H1 (cell line): ENCODE data around the gene DNTT. TPM values are rescaled to one million over a fixed set of nuclear protein-coding genes. Genes with fewer than 3 reads are reported as not detected.
A peak's percentile ranks its signal among the peaks of the same experiment; 100 is the strongest.

ENCODE experiments used
- CTCF ChIA-PET: fragments of 300-600 bp; sonication (Branson Sonifier 250); formaldehyde crosslinking; loops from one replicate; lab custom pipeline; 2021; ENCODE audit not compliant: partially characterized antibody; lab: Charles Lee
- POLR2A ChIA-PET: fragments of 300-600 bp; sonication (Branson Sonifier 250); formaldehyde crosslinking; loops from one replicate; lab custom pipeline; 2021; ENCODE audit warnings: inconsistent platforms; ENCODE audit not compliant: partially characterized antibody; lab: Charles Lee
- DNase-seq, 2 experiments: peaks; one replicate each; pipeline versions ENCODE4 v3.0.0 to v3.0.0-alpha.2; 2010 to 2022; ENCODE audit warnings: low spot score in 2 of 2, low read depth in 1 of 2, mixed read lengths in 1 of 2
- FAIRE-seq: peaks from 2 replicates; lab custom pipeline; 2011; peaks lifted over from hg19 to GRCh38; lab: Jason Lieb, UNC
- H2AFZ ChIP-seq: 2 replicates; pipeline ENCODE4 v1.8.1; 2012; ENCODE audit warnings: low read length, inconsistent platforms
- H2AK5ac ChIP-seq: 2 replicates; pipeline ENCODE4 v1.6.1; 2013; ENCODE audit warnings: low read depth, low read length
- H2BK120ac ChIP-seq: replicated peaks from 2 replicates; pipeline ENCODE3; 2013; ENCODE audit warnings: low read depth, low read length, inconsistent platforms
- H2BK12ac ChIP-seq: 2 replicates; pipeline ENCODE4 v1.6.1; 2013; ENCODE audit warnings: low read depth, low read length
- H2BK15ac ChIP-seq: 2 replicates; pipeline ENCODE4 v1.6.1; 2013; ENCODE audit warnings: low read length
- H2BK20ac ChIP-seq: 2 replicates; pipeline ENCODE4 v1.6.1; 2013; ENCODE audit warnings: low read length
- H2BK5ac ChIP-seq: 2 replicates; pipeline ENCODE4 v1.6.1; 2013; ENCODE audit warnings: low read depth, low read length
- H3K14ac ChIP-seq: 2 replicates; pipeline ENCODE4 v1.6.1; 2013; ENCODE audit warnings: inconsistent platforms; ENCODE audit not compliant: insufficient read length
- H3K18ac ChIP-seq: 2 replicates; pipeline ENCODE4 v1.6.1; 2013; ENCODE audit warnings: low read length; ENCODE audit errors: extremely low read depth
- H3K23ac ChIP-seq: 2 replicates; pipeline ENCODE4 v1.6.1; 2013; ENCODE audit warnings: inconsistent platforms; ENCODE audit not compliant: insufficient read length
- H3K23me2 ChIP-seq: 2 replicates; pipeline ENCODE4 v1.6.1; 2013; ENCODE audit warnings: low read depth, low read length
- H3K27ac ChIP-seq: 2 replicates; pipeline ENCODE4 v1.6.1; 2011; ENCODE audit warnings: low read depth, low read length, inconsistent platforms
- H3K27me3 ChIP-seq, 4 experiments: replicated peaks in 1 of 4; 1 replicate in 1 of 4; 2 replicates in 3 of 4; pipeline versions ENCODE4 v1.6.1 to v1.8.1; 2011 to 2013; ENCODE audit warnings: low read length in 3 of 4, mild to moderate bottlenecking in 3 of 4, inconsistent platforms in 2 of 4, mixed read lengths in 2 of 4, moderate library complexity in 1 of 4; ENCODE audit not compliant: control insufficient read depth in 3 of 4, insufficient read depth in 3 of 4; ENCODE audit errors: extremely low read depth in 1 of 4
- H3K36me3 ChIP-seq, 4 experiments: 2 replicates each; pipeline versions ENCODE4 v1.6.1 to v1.8.1; 2011 to 2013; ENCODE audit warnings: mild to moderate bottlenecking in 4 of 4, low read length in 3 of 4, moderate library complexity in 2 of 4, control low read depth in 1 of 4, inconsistent platforms in 1 of 4; ENCODE audit not compliant: insufficient read depth in 4 of 4, control insufficient read depth in 2 of 4
- H3K4ac ChIP-seq: replicated peaks from 2 replicates; pipeline ENCODE3; 2013; ENCODE audit warnings: low read length, low read depth, mixed read lengths, inconsistent platforms; ENCODE audit not compliant: insufficient read length
- H3K4me1 ChIP-seq, 4 experiments: replicated peaks in 1 of 4; 1 replicate in 1 of 4; 2 replicates in 3 of 4; pipeline versions ENCODE4 v1.6.1 to v1.8.1; 2011 to 2013; ENCODE audit warnings: low read length in 3 of 4, inconsistent platforms in 2 of 4, mixed read lengths in 1 of 4; ENCODE audit not compliant: insufficient read depth in 4 of 4, control insufficient read depth in 3 of 4
- H3K4me2 ChIP-seq, 2 experiments: 2 replicates each; pipeline versions ENCODE4 v1.6.1 to v1.8.1; 2011 to 2013; ENCODE audit warnings: low read depth in 2 of 2, low read length in 2 of 2, control low read depth in 1 of 2, inconsistent platforms in 1 of 2, mild to moderate bottlenecking in 1 of 2; ENCODE audit not compliant: insufficient read depth in 1 of 2
- H3K4me3 ChIP-seq, 4 experiments: fragments of 200-600, 300-600 bp in 1 of 4; sonication (generic), shearing (Covaris generic), sonication (Bioruptor Twin) in 1 of 4; 2 replicates each; pipeline versions ENCODE4 v1.5.1 to v1.8.1; 2011 to 2016; ENCODE audit warnings: low read length in 4 of 4, low read depth in 3 of 4, control low read depth in 2 of 4, inconsistent platforms in 2 of 4, mild to moderate bottlenecking in 2 of 4, mixed read lengths in 1 of 4, moderate library complexity in 1 of 4; ENCODE audit not compliant: insufficient read depth in 2 of 4; ENCODE audit errors: extremely low read depth in 1 of 4
- H3K56ac ChIP-seq: replicated peaks from 2 replicates; pipeline ENCODE3; 2013; ENCODE audit warnings: low read depth, mild to moderate bottlenecking, mixed read lengths, low read length, inconsistent platforms; ENCODE audit not compliant: insufficient read length
- H3K79me1 ChIP-seq: 2 replicates; pipeline ENCODE4 v1.6.1; 2013; ENCODE audit warnings: low read depth, low read length, control low read depth
- H3K79me2 ChIP-seq, 2 experiments: 2 replicates each; pipeline versions ENCODE4 v1.6.1 to v1.8.1; 2012 to 2013; ENCODE audit warnings: low read length in 2 of 2, mild to moderate bottlenecking in 2 of 2, inconsistent platforms in 1 of 2; ENCODE audit not compliant: insufficient read depth in 2 of 2, control insufficient read depth in 1 of 2
- H3K9ac ChIP-seq, 4 experiments: replicated peaks in 1 of 4; 1 replicate in 1 of 4; 2 replicates in 3 of 4; pipeline versions ENCODE4 v1.6.1 to v1.8.1; 2011 to 2013; ENCODE audit warnings: low read depth in 3 of 4, low read length in 3 of 4, control low read depth in 2 of 4, mild to moderate bottlenecking in 2 of 4, moderate library complexity in 2 of 4, inconsistent platforms in 1 of 4; ENCODE audit errors: extremely low read depth in 1 of 4
- H3K9me3 ChIP-seq, 2 experiments: 2 replicates each; pipeline versions ENCODE4 v1.6.1 to v1.8.1; 2012 to 2013; ENCODE audit warnings: mild to moderate bottlenecking in 2 of 2, moderate library complexity in 2 of 2, control low read depth in 1 of 2, inconsistent platforms in 1 of 2, low read depth in 1 of 2, low read length in 1 of 2, mixed read lengths in 1 of 2; ENCODE audit not compliant: insufficient read depth in 2 of 2
- H4K20me1 ChIP-seq, 2 experiments: replicated peaks in 1 of 2; 2 replicates each; pipeline versions ENCODE3 to v1.8.1; 2011 to 2013; ENCODE audit warnings: inconsistent platforms in 2 of 2, low read length in 2 of 2, mild to moderate bottlenecking in 1 of 2; ENCODE audit not compliant: insufficient read depth in 2 of 2, control insufficient read depth in 1 of 2
- H4K5ac ChIP-seq: 2 replicates; pipeline ENCODE4 v1.6.1; 2013; ENCODE audit warnings: low read length, low read depth, mixed read lengths, inconsistent platforms; ENCODE audit not compliant: insufficient read length
- H4K8ac ChIP-seq: 2 replicates; pipeline ENCODE4 v1.8.0; 2013; ENCODE audit warnings: mild to moderate bottlenecking, moderate library complexity, low read length, inconsistent platforms; ENCODE audit not compliant: insufficient read depth; ENCODE audit errors: extremely low read depth
- H4K91ac ChIP-seq: replicated peaks from 2 replicates; pipeline ENCODE3; 2013; ENCODE audit warnings: low read length, mixed read lengths, inconsistent platforms; ENCODE audit not compliant: insufficient read length
- BCL11A ChIP-seq, 2 experiments: IDR thresholded peaks; one replicate each; pipeline ENCODE4 v1.6.1; 2011; ENCODE audit warnings: low read depth in 2 of 2, low read length in 2 of 2, mild to moderate bottlenecking in 2 of 2
- HDAC2 ChIP-seq, 2 experiments: fragments of 300-600 bp in 1 of 2; sonication (generic) in 1 of 2; IDR thresholded peaks; 2 replicates each; pipeline ENCODE4 v1.6.1; 2011 to 2012; ENCODE audit warnings: low read depth in 2 of 2, low read length in 2 of 2, mild to moderate bottlenecking in 2 of 2, moderate library complexity in 2 of 2, borderline replicate concordance in 1 of 2, inconsistent platforms in 1 of 2
- TBP ChIP-seq: IDR thresholded peaks from 2 replicates; pipeline ENCODE4 v1.6.1; 2011; ENCODE audit warnings: low read depth, low read length, improper control_type of control experiment
- WGBS, 2 experiments: shearing (Covaris generic) in 1 of 2; methylation state at CpG; one replicate each; pipeline versions ENCODE4 v1.1.6 to v1.1.7; 2013 to 2015; ENCODE audit warnings: low lambda C conversion rate in 2 of 2, mixed read lengths in 2 of 2, inconsistent platforms in 1 of 2, low coverage in 1 of 2, missing lambda C conversion rate in 1 of 2; ENCODE audit not compliant: insufficient replicate concordance in 2 of 2, insufficient coverage in 1 of 2, insufficient read length in 1 of 2; ENCODE audit errors: extremely low coverage in 1 of 2, missing lambda C conversion rate in 1 of 2; 5-methylcytosine and 5-hydroxymethylcytosine counted together
- polyA plus RNA-seq, 7 experiments: library from polyadenylated mRNA; depleted of rRNA in 3 of 7; stranded (reverse) in 5 of 7; unstranded in 2 of 7; fragments of >200 nt in 5 of 7; fragments of 200-250 nt in 2 of 7; gene quantifications; 1 replicate in 5 of 7; 2 replicates in 1 of 7; 4 replicates in 1 of 7; pipeline versions ENCODE4 v1.2.1 to v1.2.3, GENCODE V29; 2011 to 2013; ENCODE audit warnings: missing spikeins in 2 of 7, mixed read lengths in 2 of 7
- total RNA-seq: library from RNA; stranded (reverse); fragmentation: NEBNext Ultra II Directional; extraction: Animal tissue kit (Norgen Biotek cat#: 25700); gene quantifications from 2 replicates; pipeline ENCODE4 v1.2.1, GENCODE V29; 2021

Gene DNTT
- total and polyA plus RNA-seq, 2 of the 8 experiments (the other 6 are each of a cell fraction or from before 2014, with no cell fraction given), result not detected

- H2BK15ac ChIP-seq, result no peak overlapping the region
- peak; percentile 19 for FAIRE-seq
- ChIA-PET CTCF (interaction anchor here (0.6 to 1.3 kb wide), 5 partner anchors 9 to 461 kb away, joined by 3 to 6 read pairs (median 5); no protein-coding TSS in a partner anchor), POLR2A (no interaction called here)
- H3K4me1 ChIP-seq, result no peaks in the 10 kb centered on the region
- no peak overlapping the region for H2AK5ac ChIP-seq
- H3K4me3 ChIP-seq, result no peak overlapping the region
- no peak overlapping the region for H3K9ac ChIP-seq
- no peaks in the 10 kb centered on the region for H3K9me3 ChIP-seq
- H4K8ac ChIP-seq, result no peak overlapping the region
- H3K4me2 ChIP-seq, result no peak overlapping the region
- no peaks in the 10 kb centered on the region for H3K79me2 ChIP-seq
- no peaks in the 10 kb centered on the region for H3K23me2 ChIP-seq
- H4K91ac ChIP-seq, result no peak overlapping the region
- H3K27me3 ChIP-seq, result peaks cover 0 to 2% (median 0%) of the 10 kb centered on the region in 4 experiments; a peak in 1 of 7 replicates
- no peaks in the 10 kb centered on the region for H3K79me1 ChIP-seq
- WGBS, 2 experiments, result 85% methylated on average over 3 of the region's 3 CpGs; no CpG with 5 or more reads in 1 of the 2 experiments
- no peak overlapping the region for H2AFZ ChIP-seq
- H3K36me3 ChIP-seq, result no peaks in the 10 kb centered on the region
- H2BK120ac ChIP-seq, result no peak overlapping the region
- H2BK5ac ChIP-seq, result no peak overlapping the region
- no peak overlapping the region for H2BK12ac ChIP-seq
- H3K56ac ChIP-seq, result no peak overlapping the region
- no peak overlapping the region for H3K23ac ChIP-seq
- DNase-seq, result no peak
- no peak overlapping the region for H4K5ac ChIP-seq
- H4K20me1 ChIP-seq, result no peaks in the 10 kb centered on the region
- H3K18ac ChIP-seq, result no peak overlapping the region
- no peak overlapping the region for H3K14ac ChIP-seq
- H3K4ac ChIP-seq, result no peak overlapping the region
- TF ChIP-seq TBP (no peak), BCL11A (IDR thresholded peaks at IDR 0.05; ENCODE audit: low read depth in 2 of 2, low read length in 2 of 2) (no peak), HDAC2 (IDR thresholded peaks at IDR 0.05; ENCODE audit: borderline replicate concordance in 1 of 2, low read depth in 2 of 2, low read length in 2 of 2) (no peak)
- no peak overlapping the region for H3K27ac ChIP-seq
- no peak overlapping the region for H2BK20ac ChIP-seq
Observed at GRCh38 chr10:96279191-96279641, 25.0 kb upstream of the DNTT start.
